A549 (cell line): ENCODE data around the gene TUBA4A. TPM values are rescaled to one million over a fixed set of nuclear protein-coding genes. Genes with fewer than 3 reads are reported as not detected.

Experiments used
- ATAC-seq, 2 experiments: fragments of 200-7000 bp in 1 of 2; fragments of >200 bp in 1 of 2; cut with Nextera tagmentation in 1 of 2; cut with Tn5 transposase in 1 of 2; 3 replicates each; pipeline versions ENCODE4 v1.8.0 to v1.9.1; 2018 to 2020; ENCODE audit warnings: mild to moderate bottlenecking in 1 of 2, moderate library complexity in 1 of 2
- CTCF ChIA-PET: fragments of 300-600 bp; sonication (Branson Sonifier 250); formaldehyde crosslinking; extraction: SDS; loops from one replicate; lab custom pipeline; 2021; ENCODE audit warnings: antibody characterized with exemption, inconsistent platforms; lab: Yijun Ruan, JAX
- POLR2A ChIA-PET: fragments of 350-600 bp; formaldehyde crosslinking; extraction: SDS; loops from one replicate; lab custom pipeline; 2021; ENCODE audit warnings: antibody characterized with exemption, inconsistent platforms; lab: Yijun Ruan, JAX
- DNase-seq, 2 experiments: peaks; one replicate each; pipeline versions ENCODE4 v3.0.0 to v3.0.0-alpha.2; 2011 to 2016; ENCODE audit warnings: low read depth in 1 of 2, low spot score in 1 of 2
- FAIRE-seq: peaks from 2 replicates; lab custom pipeline; 2011; peaks lifted over from hg19 to GRCh38; lab: Jason Lieb, UNC
- H3K27ac ChIP-seq, 2 experiments: fragments of >200 bp; sonication (Bioruptor Twin); formaldehyde crosslinking; 3 replicates each; pipeline ENCODE4 v1.5.1; 2016 to 2017
- H3K4me1 ChIP-seq: fragments of >200 bp; sonication (Bioruptor Twin); formaldehyde crosslinking; 3 replicates; pipeline ENCODE4 v1.6.1; 2016
- H3K4me2 ChIP-seq: fragments of >200 bp; sonication (Bioruptor Twin); formaldehyde crosslinking; 3 replicates; pipeline ENCODE4 v1.6.1; 2016
- H3K4me3 ChIP-seq: fragments of >200 bp; sonication (Bioruptor Twin); formaldehyde crosslinking; 3 replicates; pipeline ENCODE4 v1.5.1; 2016
- H3K9me3 ChIP-seq: fragments of >200 bp; sonication (Bioruptor Twin); formaldehyde crosslinking; 3 replicates; pipeline ENCODE4 v1.6.1; 2016
- CEBPB ChIP-seq, 2 experiments: fragments of >200 bp in 1 of 2; sonication (Bioruptor Twin) in 1 of 2; formaldehyde crosslinking in 1 of 2; IDR thresholded peaks; 2 replicates each; pipeline ENCODE4 v1.6.1; 2012 to 2016
- CHD2 ChIP-seq: fragments of 150-350 bp; IDR thresholded peaks from 2 replicates; pipeline ENCODE4 v1.6.1; 2014; ENCODE audit warnings: low read length; ENCODE audit not compliant: partially characterized antibody
- CHD4 ChIP-seq: fragments of 200-600 bp; sonication (generic); IDR thresholded peaks from 2 replicates; pipeline ENCODE4 v1.6.1; 2016; ENCODE audit warnings: antibody characterized with exemption, mild to moderate bottlenecking, borderline replicate concordance
- EHMT2 ChIP-seq: fragments of 200-600 bp; sonication (generic); IDR thresholded peaks from 2 replicates; pipeline ENCODE4 v1.6.1; 2016; ENCODE audit warnings: antibody characterized with exemption, low read depth, mild to moderate bottlenecking, moderate library complexity
- ELK1 ChIP-seq: fragments of 150-350 bp; IDR thresholded peaks from 2 replicates; pipeline ENCODE4 v1.6.1; 2014; ENCODE audit warnings: low read depth, mild to moderate bottlenecking, low read length
- ESRRA ChIP-seq: fragments of 150-350 bp; IDR thresholded peaks from 2 replicates; pipeline ENCODE4 v1.6.1; 2014; ENCODE audit warnings: mild to moderate bottlenecking, low read length, borderline replicate concordance
- FOSB ChIP-seq: fragments of 250-450 bp; sonication (Bioruptor Pico); IDR thresholded peaks from 2 replicates; pipeline ENCODE4 v1.5.0; 2020; ENCODE audit warnings: mild to moderate bottlenecking, moderate library complexity
- FOSL2 ChIP-seq, 2 experiments: fragments of 450-650 bp in 1 of 2; fragments of >200 bp in 1 of 2; sonication (Bioruptor Twin) in 1 of 2; formaldehyde crosslinking; IDR thresholded peaks; 2 replicates each; pipeline versions ENCODE4 v1.5.0 to v1.6.1; 2016 to 2020; ENCODE audit warnings: mild to moderate bottlenecking in 1 of 2, moderate library complexity in 1 of 2
- FOXS1 ChIP-seq: fragments of 250-450 bp; sonication (Bioruptor Pico); IDR thresholded peaks from 2 replicates; pipeline ENCODE4 v1.5.0; 2020; ENCODE audit warnings: mild to moderate bottlenecking, moderate library complexity
- HDAC2 ChIP-seq: fragments of 200-600 bp; sonication (generic); IDR thresholded peaks from 2 replicates; pipeline ENCODE4 v1.6.1; 2016
- HEYL ChIP-seq: fragments of 250-450 bp; sonication (Bioruptor Pico); IDR thresholded peaks from 2 replicates; pipeline ENCODE4 v1.8.0; 2021; ENCODE audit warnings: mild to moderate bottlenecking, moderate library complexity
- HOXB13 ChIP-seq: fragments of 250-450 bp; sonication (Bioruptor Pico); IDR thresholded peaks from 2 replicates; pipeline ENCODE4 v1.5.0; 2020; ENCODE audit warnings: low read depth, mild to moderate bottlenecking, moderate library complexity
- KDM1A ChIP-seq: fragments of 200-600 bp; sonication (generic); IDR thresholded peaks from 2 replicates; pipeline ENCODE4 v1.6.1; 2016; ENCODE audit warnings: low read depth, mild to moderate bottlenecking
- KDM5A ChIP-seq: fragments of 200-600 bp; sonication (generic); IDR thresholded peaks from 2 replicates; pipeline ENCODE4 v1.6.1; 2016; ENCODE audit warnings: antibody characterized with exemption, mild to moderate bottlenecking
- MAX ChIP-seq: IDR thresholded peaks from 2 replicates; pipeline ENCODE4 v1.6.1; 2012
- PBX3 ChIP-seq: IDR thresholded peaks from 2 replicates; pipeline ENCODE4 v1.6.1; 2012
- PHF8 ChIP-seq: fragments of 200-600 bp; sonication (generic); IDR thresholded peaks from 2 replicates; pipeline ENCODE4 v1.6.1; 2016; ENCODE audit warnings: low read depth, mild to moderate bottlenecking, antibody characterized with exemption, moderate library complexity, borderline replicate concordance
- POLR2A ChIP-seq: IDR thresholded peaks from 2 replicates; pipeline ENCODE4 v1.6.1; 2012; ENCODE audit warnings: mild to moderate bottlenecking, low read length
- POLR2AphosphoS2 ChIP-seq: conservative IDR thresholded peaks from 2 replicates; pipeline ENCODE4 v1.6.1; 2012; ENCODE audit warnings: low read length, improper control_type of control experiment, inconsistent platforms
- RAD21 ChIP-seq, 2 experiments: fragments of >200 bp in 1 of 2; sonication (Bioruptor Twin) in 1 of 2; formaldehyde crosslinking in 1 of 2; IDR thresholded peaks in 1 of 2; conservative IDR thresholded peaks in 1 of 2; 2 replicates in 1 of 2; 3 replicates in 1 of 2; pipeline ENCODE4 v1.6.1; 2012 to 2018; ENCODE audit warnings: inconsistent platforms in 1 of 2
- RARB ChIP-seq: fragments of 250-450 bp; sonication (Bioruptor Pico); IDR thresholded peaks from 2 replicates; pipeline ENCODE4 v1.8.0; 2021; ENCODE audit warnings: mild to moderate bottlenecking, moderate library complexity
- TP53 ChIP-seq: fragments of 250-450 bp; sonication (Bioruptor Pico); IDR thresholded peaks from 2 replicates; pipeline ENCODE4 v1.5.0; 2021; ENCODE audit warnings: mild to moderate bottlenecking, moderate library complexity
- ZNF302 ChIP-seq: fragments of 250-450 bp; sonication (Bioruptor Pico); IDR thresholded peaks from 2 replicates; pipeline ENCODE4 v1.9.0; 2021; ENCODE audit warnings: inconsistent platforms, mild to moderate bottlenecking, moderate library complexity
- WGBS: methylation state at CpG from one replicate; pipeline ENCODE4 v1.1.6; 2017; ENCODE audit errors: missing lambda C conversion rate; 5-methylcytosine and 5-hydroxymethylcytosine counted together
- polyA plus RNA-seq, 4 experiments: library from polyadenylated mRNA; depleted of rRNA in 3 of 4; stranded (reverse); fragments of >200 nt; fragmentation: RNase III in 1 of 4; extraction: RNeasy Plus Mini Kit Qiagen cat#74134 plus additional on column Dnase treatment in 1 of 4; gene quantifications; 2 replicates in 3 of 4; 3 replicates in 1 of 4; pipeline ENCODE4 v1.2.3, GENCODE V29; 2011 to 2017
- TF ChIP-seq, protein P1 (sequence below): fragments of 250-450 bp; sonication (Bioruptor Pico); IDR thresholded peaks from 2 replicates; pipeline ENCODE4 v1.5.0; 2020; ENCODE audit warnings: low read depth, mild to moderate bottlenecking, moderate library complexity
- TF ChIP-seq, protein P2 (sequence below): fragments of 450-650 bp; IDR thresholded peaks from 2 replicates; pipeline ENCODE4 v1.6.1; 2014; ENCODE audit warnings: antibody characterized with exemption
- TF ChIP-seq, protein P3 (sequence below): fragments of 200-600 bp; sonication (generic); IDR thresholded peaks from 2 replicates; pipeline ENCODE4 v1.6.1; 2016; ENCODE audit warnings: antibody characterized with exemption, mild to moderate bottlenecking, moderate library complexity

TUBA4A gene
- polyA plus RNA-seq, 2 of the 4 experiments (the other 2 are of a cell fraction): 222 to 450 TPM

GRCh38 chr2:219252570-219252899 lies 1.2 kb downstream of the TUBA4A start:
- H3K4me3 ChIP-seq: peak overlapping the region; percentile 71
- POLR2A ChIA-PET: interaction anchor here (0.5 to 4.5 kb wide), 11 partner anchors 9 to 261 kb away, joined by 3 to 65 read pairs (median 6); partner anchors contain the start of genes ANKZF1, ATG9A and DNAJB2
- H3K9me3 ChIP-seq: no peaks in the 10 kb centered on the region
- FAIRE-seq (no peak), ATAC-seq (no peak), DNase-seq (peak in 1 of 2 experiments; percentile 7)
- CTCF ChIA-PET: interaction anchor here (0.6 to 12.6 kb wide), 10 partner anchors 13 to 277 kb away, joined by 3 to 241 read pairs (median 4); partner anchors contain the start of genes ANKZF1, ATG9A and DNAJB2
- TF ChIP-seq MAX (no peak), HEYL (no peak), POLR2AphosphoS2 (no peak), KDM1A (no peak), HDAC2 (no peak), FOXS1 (CRISPR knock-in tag) (no peak), TP53 (CRISPR knock-in tag) (no peak), ESRRA (no peak)
- TF ChIP-seq, protein P1, sequence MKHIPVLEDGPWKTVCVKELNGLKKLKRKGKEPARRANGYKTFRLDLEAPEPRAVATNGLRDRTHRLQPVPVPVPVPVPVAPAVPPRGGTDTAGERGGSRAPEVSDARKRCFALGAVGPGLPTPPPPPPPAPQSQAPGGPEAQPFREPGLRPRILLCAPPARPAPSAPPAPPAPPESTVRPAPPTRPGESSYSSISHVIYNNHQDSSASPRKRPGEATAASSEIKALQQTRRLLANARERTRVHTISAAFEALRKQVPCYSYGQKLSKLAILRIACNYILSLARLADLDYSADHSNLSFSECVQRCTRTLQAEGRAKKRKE: no peak
- TF ChIP-seq, protein P2, sequence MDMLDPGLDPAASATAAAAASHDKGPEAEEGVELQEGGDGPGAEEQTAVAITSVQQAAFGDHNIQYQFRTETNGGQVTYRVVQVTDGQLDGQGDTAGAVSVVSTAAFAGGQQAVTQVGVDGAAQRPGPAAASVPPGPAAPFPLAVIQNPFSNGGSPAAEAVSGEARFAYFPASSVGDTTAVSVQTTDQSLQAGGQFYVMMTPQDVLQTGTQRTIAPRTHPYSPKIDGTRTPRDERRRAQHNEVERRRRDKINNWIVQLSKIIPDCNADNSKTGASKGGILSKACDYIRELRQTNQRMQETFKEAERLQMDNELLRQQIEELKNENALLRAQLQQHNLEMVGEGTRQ: no peak
- peak overlapping the region; percentile 90 for H3K27ac ChIP-seq
- WGBS: 2% methylated on average over 9 of the region's 9 CpGs
- H3K4me2 ChIP-seq: peak overlapping the region; percentile 96
- peaks cover 52% of the 10 kb centered on the region for H3K4me1 ChIP-seq

- H3K4me2 ChIP-seq: peak overlapping the region; percentile 96
- ChIA-PET POLR2A (interaction anchor here (0.5 to 4.5 kb wide), 7 partner anchors 22 to 60 kb away, joined by 4 to 65 read pairs (median 6); partner anchors contain the start of genes ANKZF1, ATG9A and DNAJB2), CTCF (interaction anchor here (0.6 to 12.6 kb wide), 10 partner anchors 13 to 278 kb away, joined by 3 to 241 read pairs (median 4); partner anchors contain the start of genes ANKZF1, ATG9A, CNPPD1 and DNAJB2)
- H3K4me1 ChIP-seq: peaks cover 56% of the 10 kb centered on the region
- no peaks in the 10 kb centered on the region for H3K9me3 ChIP-seq
- no peak for FAIRE-seq
- TF ChIP-seq HOXB13 (CRISPR knock-in tag) (no peak), FOSB (no peak), POLR2A (no peak), CHD4 (no peak)
- 46% methylated on average over 4 of the region's 5 CpGs for WGBS
- ATAC-seq: no peak
- peak overlapping the region; percentile 71 for H3K4me3 ChIP-seq
- DNase-seq: no peak
- H3K27ac ChIP-seq: peak overlapping the region; percentile 90
These were observed 1.6 kb downstream of the TUBA4A start for GRCh38 chr2:219252084-219252483.

DNA sequence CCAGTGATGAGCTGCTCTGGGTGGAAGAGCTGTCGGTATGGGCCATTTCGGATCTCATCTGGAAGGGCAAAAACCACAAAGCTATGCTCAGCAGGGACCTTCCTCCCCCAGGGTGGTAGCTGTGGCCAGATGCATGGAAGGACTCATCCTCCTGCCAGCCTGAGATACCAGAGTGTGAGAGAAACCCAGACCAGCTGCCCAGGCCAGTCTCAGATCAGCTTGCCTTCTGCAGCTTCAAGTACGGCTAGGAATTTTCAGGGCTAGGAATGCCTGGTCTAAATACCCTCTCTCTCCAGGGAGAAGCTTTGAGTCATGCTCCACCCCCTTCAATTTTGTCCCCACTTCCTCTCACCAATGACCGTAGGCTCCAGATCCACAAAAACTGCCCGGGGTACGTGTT lies 2.1 kb downstream of the TUBA4A start:
- 78% methylated on average over 6 of the region's 6 CpGs for WGBS
- peaks cover 61% of the 10 kb centered on the region for H3K4me1 ChIP-seq
- no peak for TF ChIP-seq RARB (CRISPR knock-in tag)
- no peak for TF ChIP-seq PHF8
- TF ChIP-seq ZNF302 (CRISPR knock-in tag): no peak
- no peak for TF ChIP-seq FOSL2 (IDR thresholded peaks at IDR 0.05)
- TF ChIP-seq FOSL2 (CRISPR knock-in tag; IDR thresholded peaks at IDR 0.05): no peak
- TF ChIP-seq EHMT2: no peak
- no peak for TF ChIP-seq CEBPB (IDR thresholded peaks at IDR 0.05)
- no peak for TF ChIP-seq CHD2
- TF ChIP-seq, protein P3, sequence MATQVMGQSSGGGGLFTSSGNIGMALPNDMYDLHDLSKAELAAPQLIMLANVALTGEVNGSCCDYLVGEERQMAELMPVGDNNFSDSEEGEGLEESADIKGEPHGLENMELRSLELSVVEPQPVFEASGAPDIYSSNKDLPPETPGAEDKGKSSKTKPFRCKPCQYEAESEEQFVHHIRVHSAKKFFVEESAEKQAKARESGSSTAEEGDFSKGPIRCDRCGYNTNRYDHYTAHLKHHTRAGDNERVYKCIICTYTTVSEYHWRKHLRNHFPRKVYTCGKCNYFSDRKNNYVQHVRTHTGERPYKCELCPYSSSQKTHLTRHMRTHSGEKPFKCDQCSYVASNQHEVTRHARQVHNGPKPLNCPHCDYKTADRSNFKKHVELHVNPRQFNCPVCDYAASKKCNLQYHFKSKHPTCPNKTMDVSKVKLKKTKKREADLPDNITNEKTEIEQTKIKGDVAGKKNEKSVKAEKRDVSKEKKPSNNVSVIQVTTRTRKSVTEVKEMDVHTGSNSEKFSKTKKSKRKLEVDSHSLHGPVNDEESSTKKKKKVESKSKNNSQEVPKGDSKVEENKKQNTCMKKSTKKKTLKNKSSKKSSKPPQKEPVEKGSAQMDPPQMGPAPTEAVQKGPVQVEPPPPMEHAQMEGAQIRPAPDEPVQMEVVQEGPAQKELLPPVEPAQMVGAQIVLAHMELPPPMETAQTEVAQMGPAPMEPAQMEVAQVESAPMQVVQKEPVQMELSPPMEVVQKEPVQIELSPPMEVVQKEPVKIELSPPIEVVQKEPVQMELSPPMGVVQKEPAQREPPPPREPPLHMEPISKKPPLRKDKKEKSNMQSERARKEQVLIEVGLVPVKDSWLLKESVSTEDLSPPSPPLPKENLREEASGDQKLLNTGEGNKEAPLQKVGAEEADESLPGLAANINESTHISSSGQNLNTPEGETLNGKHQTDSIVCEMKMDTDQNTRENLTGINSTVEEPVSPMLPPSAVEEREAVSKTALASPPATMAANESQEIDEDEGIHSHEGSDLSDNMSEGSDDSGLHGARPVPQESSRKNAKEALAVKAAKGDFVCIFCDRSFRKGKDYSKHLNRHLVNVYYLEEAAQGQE: no peak
- no peak for TF ChIP-seq HOXB13 (CRISPR knock-in tag)
- TF ChIP-seq POLR2A: no peak
- no peak for TF ChIP-seq KDM5A
- no peak for TF ChIP-seq FOXS1 (CRISPR knock-in tag)
- no peak for TF ChIP-seq ELK1
- TF ChIP-seq PBX3: no peak
- no peak for TF ChIP-seq RAD21 (conservative IDR thresholded peaks at IDR 0.05 in 1 of 2, IDR thresholded peaks at IDR 0.05 in 1 of 2)

More for the DNA sequence above, 2.1 kb downstream of the TUBA4A start:
- ATAC-seq: no peak
- no peak for DNase-seq
- Histone ChIP-seq H3K27ac (peak overlapping the region; percentile 90; a peak in 5 of 6 replicates), H3K4me2 (peak overlapping the region; percentile 96), H3K4me3 (peak overlapping the region; percentile 71), H3K9me3 (no peaks in the 10 kb centered on the region)
- ChIA-PET POLR2A (interaction anchor here (1.3 to 4.5 kb wide), 4 partner anchors 22 to 43 kb away, joined by 4 to 65 read pairs (median 14); partner anchors contain the start of genes ANKZF1, ATG9A and DNAJB2), CTCF (interaction anchor here (0.6 to 12.6 kb wide), 6 partner anchors 22 to 81 kb away, joined by 3 to 241 read pairs (median 4); partner anchors contain the start of genes ANKZF1, ATG9A, CNPPD1 and DNAJB2)
- no peak for FAIRE-seq
